ENCODE results near the gene MYH15.

DNA sequence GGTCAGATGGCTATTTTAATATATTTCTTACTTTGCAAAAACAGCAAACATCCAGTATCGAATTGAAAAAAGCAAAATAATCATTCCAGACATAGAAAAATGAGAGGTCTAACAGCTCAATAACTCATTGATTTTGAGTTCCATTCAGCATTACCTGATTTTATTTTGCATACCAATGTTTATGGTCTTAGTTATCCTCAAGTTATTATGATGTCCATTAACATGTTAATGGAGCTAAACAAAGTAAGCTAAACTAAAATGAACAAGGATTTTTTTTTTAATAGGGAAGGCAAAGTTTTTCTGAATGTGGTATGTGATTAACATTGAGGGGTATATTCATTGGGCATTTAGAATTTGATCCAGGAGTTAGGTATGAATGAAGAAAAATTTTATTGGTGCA lies 13.1 kb downstream of the MYH15 start:
- TF ChIP-seq ZNF217 (IDR thresholded peaks at IDR 0.05) = no peak
- TF ChIP-seq TARDBP (IDR thresholded peaks at IDR 0.05; ENCODE audit: borderline replicate concordance) = no peak
- TF ChIP-seq NR2C2 (IDR thresholded peaks at IDR 0.05; ENCODE audit: borderline replicate concordance, control insufficient read depth, insufficient read length, low read depth) = no peak
- TF ChIP-seq, protein P1, sequence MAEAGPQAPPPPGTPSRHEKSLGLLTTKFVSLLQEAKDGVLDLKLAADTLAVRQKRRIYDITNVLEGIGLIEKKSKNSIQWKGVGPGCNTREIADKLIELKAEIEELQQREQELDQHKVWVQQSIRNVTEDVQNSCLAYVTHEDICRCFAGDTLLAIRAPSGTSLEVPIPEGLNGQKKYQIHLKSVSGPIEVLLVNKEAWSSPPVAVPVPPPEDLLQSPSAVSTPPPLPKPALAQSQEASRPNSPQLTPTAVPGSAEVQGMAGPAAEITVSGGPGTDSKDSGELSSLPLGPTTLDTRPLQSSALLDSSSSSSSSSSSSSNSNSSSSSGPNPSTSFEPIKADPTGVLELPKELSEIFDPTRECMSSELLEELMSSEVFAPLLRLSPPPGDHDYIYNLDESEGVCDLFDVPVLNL (IDR thresholded peaks at IDR 0.05; ENCODE audit: low read depth, low read length) = no peak
- TF ChIP-seq, protein P2, sequence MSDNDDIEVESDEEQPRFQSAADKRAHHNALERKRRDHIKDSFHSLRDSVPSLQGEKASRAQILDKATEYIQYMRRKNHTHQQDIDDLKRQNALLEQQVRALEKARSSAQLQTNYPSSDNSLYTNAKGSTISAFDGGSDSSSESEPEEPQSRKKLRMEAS (IDR thresholded peaks at IDR 0.05; ENCODE audit: low read depth, low read length) = no peak
- TF ChIP-seq SMC3 (IDR thresholded peaks at IDR 0.05; ENCODE audit: borderline replicate concordance, low read length) = no peak
- TF ChIP-seq YY1 (IDR thresholded peaks at IDR 0.05; ENCODE audit: low read depth, low read length) = no peak
- TF ChIP-seq POLR2A (IDR thresholded peaks at IDR 0.05; ENCODE audit: low read depth, low read length) = no peak
- no peak for TF ChIP-seq NR2F1 (conservative IDR thresholded peaks at IDR 0.05)
- TF ChIP-seq RB1 (IDR thresholded peaks at IDR 0.05; ENCODE audit: borderline replicate concordance) = no peak
- TF ChIP-seq SIN3A (IDR thresholded peaks at IDR 0.05; ENCODE audit: low read depth, low read length) = no peak

Data from GM12878 (cell line).